ENCODE measurements around the gene SETD1A. TPM values are rescaled to one million over a fixed set of nuclear protein-coding genes. Genes with fewer than 3 reads are reported as not detected.

SETD1A gene
- polyA plus RNA-seq, 3 donors from 2014 or later, result 1.8 to 2.4 TPM; not detected in 1

DNA sequence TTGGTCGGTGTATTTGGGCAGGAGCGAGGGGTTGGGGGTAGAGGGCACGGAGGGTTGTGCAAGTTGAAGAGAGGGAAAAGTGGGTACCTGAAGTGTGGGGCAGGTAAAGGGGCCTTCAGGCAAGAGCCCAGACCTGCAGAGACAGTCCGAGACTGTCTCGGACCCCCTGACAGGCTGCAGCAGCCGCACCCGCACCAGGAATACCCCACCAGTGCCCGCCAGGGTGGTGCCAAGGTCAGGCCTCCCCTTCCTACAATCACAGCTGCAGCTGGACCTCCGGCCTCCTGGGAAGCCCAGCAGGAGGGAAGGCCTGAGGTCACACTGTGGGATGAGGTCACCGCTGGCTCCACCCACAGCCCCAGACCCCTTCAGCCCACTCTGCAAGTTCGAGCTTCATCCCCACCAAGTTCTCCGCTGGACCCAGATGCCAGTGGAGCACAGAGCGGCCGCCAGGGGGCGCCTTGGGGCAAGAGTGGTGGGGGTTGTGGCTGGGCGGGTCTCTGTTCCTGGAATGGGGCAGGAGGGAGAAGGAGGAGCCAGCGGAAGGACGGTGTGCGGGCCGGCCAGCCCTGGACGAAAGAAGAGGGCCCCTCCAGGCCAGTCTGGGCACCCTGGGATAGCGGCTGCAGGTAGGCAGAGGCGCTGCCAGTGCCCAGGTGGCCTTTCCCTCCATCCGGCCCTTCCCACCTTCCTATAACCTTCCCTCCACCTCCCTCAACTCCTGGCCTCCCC lies 27.3 kb downstream of the SETD1A start, which contains the start of gene HSD3B7:
Gene HSD3B7, plus strand, starts transcription at position 539 of the 732 bp plus-strand sequence. CDS start 452 bp downstream, outside the sequence.
- peaks cover 0 to 4% (median 3%) of the 10 kb centered on the region in 3 donors for H3K27me3 Mint-ChIP-seq (ENCODE audit: low read depth in 3 of 3)
- peak; percentile 70 to 74 (median 70) for DNase-seq
- H3K9me3 Mint-ChIP-seq, result no peaks in the 10 kb centered on the region
- no peak within 1 kb of the TSS for H3K27ac Mint-ChIP-seq
- no peak within 1 kb of the TSS for H3K4me3 Mint-ChIP-seq
- no peaks in the 10 kb centered on the region for H3K4me1 Mint-ChIP-seq
- no peaks in the 10 kb centered on the region for H3K36me3 Mint-ChIP-seq

DNA sequence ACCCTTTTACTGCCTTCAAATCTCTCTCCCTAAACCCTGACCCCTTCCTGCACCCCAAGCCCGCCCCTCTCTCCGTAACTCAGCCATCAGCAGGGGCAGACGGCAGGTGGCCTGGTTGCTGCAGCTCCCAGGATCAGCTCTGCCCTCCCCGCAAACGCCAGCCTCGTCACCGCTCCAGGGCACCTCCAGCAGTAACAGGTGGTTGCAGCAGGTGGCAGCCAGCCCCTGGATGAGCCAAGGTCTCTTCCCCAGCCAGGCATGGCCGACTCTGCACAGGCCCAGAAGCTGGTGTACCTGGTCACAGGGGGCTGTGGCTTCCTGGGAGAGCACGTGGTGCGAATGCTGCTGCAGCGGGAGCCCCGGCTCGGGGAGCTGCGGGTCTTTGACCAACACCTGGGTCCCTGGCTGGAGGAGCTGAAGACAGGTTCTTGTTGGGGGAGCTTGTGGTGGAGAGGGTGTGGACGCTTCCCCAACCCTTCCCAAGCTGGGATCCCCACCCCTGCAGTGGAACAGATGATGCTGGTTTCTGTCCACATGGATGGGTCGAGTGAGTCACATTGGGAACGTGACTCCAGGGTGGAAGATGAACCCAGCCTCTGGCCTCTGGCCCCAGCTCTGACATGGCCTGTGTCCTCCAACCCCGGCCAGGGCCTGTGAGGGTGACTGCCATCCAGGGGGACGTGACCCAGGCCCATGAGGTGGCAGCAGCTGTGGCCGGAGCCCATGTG lies 28.0 kb downstream of the SETD1A start:
- no peak for DNase-seq
- Mint-ChIP-seq H3K9me3 (no peaks in the 10 kb centered on the region), H3K4me1 (no peaks in the 10 kb centered on the region), H3K36me3 (no peaks in the 10 kb centered on the region), H3K27me3 (ENCODE audit: low read depth in 3 of 3) (peaks cover 0 to 4% (median 3%) of the 10 kb centered on the region in 3 donors), H3K27ac (no peak overlapping the region), H3K4me3 (no peak overlapping the region)

DNA sequence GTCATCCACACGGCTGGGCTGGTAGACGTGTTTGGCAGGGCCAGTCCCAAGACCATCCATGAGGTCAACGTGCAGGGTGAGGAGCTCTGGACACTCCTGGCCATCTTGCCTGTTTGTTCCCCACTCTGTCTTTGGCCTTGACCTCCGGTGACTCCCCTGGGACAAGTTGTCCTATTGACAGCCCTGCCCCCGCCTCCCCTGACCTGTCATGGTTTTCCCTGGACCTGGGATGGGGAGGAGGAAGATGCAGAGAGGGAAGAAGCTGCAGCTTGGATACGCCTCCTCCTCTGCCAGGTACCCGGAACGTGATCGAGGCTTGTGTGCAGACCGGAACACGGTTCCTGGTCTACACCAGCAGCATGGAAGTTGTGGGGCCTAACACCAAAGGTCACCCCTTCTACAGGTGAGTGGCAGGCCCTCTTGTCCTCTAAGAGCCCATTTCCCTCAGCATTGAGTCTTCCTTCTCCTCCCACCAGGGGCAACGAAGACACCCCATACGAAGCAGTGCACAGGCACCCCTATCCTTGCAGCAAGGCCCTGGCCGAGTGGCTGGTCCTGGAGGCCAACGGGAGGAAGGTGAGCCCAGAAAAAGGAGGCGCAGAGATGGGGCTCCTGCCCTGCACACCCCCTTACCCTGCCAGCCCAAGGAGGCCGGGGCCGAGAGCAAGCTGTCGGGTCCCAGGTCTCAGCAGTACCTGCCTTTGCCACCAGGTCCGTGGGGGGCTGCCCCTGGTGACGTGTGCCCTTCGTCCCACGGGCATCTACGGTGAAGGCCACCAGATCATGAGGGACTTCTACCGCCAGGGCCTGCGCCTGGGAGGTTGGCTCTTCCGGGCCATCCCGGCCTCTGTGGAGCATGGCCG lies 28.8 kb downstream of the SETD1A start:
- Mint-ChIP-seq H3K36me3 (no peaks in the 10 kb centered on the region), H3K9me3 (no peaks in the 10 kb centered on the region), H3K27ac (no peak overlapping the region), H3K4me3 (no peak overlapping the region), H3K27me3 (ENCODE audit: low read depth in 3 of 3) (peaks cover 0 to 5% (median 2%) of the 10 kb centered on the region in 3 donors), H3K4me1 (no peaks in the 10 kb centered on the region)
- no peak for DNase-seq

DNA sequence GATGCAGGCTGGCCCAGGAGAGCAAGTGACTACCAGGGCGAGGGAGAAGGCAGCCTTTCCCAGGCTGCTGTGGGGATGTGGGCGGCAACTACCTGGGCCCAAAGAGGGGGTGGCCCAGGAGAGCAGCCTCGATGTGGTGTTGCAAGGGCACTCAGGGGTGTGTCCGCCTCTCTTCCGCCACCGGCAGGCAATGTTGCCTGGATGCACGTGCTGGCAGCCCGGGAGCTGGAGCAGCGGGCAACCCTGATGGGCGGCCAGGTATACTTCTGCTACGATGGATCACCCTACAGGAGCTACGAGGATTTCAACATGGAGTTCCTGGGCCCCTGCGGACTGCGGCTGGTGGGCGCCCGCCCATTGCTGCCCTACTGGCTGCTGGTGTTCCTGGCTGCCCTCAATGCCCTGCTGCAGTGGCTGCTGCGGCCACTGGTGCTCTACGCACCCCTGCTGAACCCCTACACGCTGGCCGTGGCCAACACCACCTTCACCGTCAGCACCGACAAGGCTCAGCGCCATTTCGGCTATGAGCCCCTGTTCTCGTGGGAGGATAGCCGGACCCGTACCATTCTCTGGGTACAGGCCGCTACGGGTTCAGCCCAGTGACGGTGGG lies 30.1 kb downstream of the SETD1A start:
- Mint-ChIP-seq H3K27ac (no peak overlapping the region), H3K4me3 (no peak overlapping the region), H3K9me3 (no peaks in the 10 kb centered on the region), H3K36me3 (no peaks in the 10 kb centered on the region), H3K27me3 (ENCODE audit: low read depth in 3 of 3) (peaks cover 0 to 3% (median 0%) of the 10 kb centered on the region in 3 donors), H3K4me1 (peaks cover 0 to under 1% of the 10 kb centered on the region in 2 donors)
- no peak for DNase-seq

DNA sequence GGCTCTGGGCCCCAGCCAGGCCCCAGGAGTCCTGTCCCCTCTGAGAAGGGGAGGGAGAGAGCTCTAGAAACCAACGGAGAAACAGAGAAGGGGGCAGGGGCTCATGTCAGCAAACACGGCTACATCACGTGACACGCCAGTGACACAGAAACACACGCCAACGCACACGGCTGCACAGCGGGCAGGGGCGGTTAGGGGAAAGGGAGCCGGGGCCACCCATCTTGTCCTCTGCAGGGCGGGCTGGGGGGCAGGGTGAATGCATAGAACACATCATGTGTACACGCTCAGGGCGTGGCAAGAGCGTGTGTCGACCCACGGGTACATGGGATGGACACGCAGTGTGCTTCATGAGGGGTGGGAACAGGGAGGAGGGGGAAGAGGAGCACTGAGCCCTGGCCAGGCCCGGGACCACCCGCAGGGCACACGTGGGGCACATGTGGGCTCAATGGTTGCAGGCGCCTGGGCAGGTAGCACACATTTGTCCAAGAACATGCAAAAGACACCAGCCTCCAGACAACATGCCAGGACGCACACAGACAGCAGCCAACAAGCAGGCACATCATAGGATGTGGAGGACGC lies 32.0 kb downstream of the SETD1A start:
- no peak overlapping the region for H3K27ac Mint-ChIP-seq
- H3K4me1 Mint-ChIP-seq, result peaks cover 0 to 4% of the 10 kb centered on the region in 2 donors
- H3K27me3 Mint-ChIP-seq (ENCODE audit: low read depth in 3 of 3), result peaks cover 0 to 4% (median 1%) of the 10 kb centered on the region in 3 donors
- H3K9me3 Mint-ChIP-seq, result no peaks in the 10 kb centered on the region
- H3K36me3 Mint-ChIP-seq, result no peaks in the 10 kb centered on the region
- H3K4me3 Mint-ChIP-seq, result no peak overlapping the region
- DNase-seq, result no peak

DNA sequence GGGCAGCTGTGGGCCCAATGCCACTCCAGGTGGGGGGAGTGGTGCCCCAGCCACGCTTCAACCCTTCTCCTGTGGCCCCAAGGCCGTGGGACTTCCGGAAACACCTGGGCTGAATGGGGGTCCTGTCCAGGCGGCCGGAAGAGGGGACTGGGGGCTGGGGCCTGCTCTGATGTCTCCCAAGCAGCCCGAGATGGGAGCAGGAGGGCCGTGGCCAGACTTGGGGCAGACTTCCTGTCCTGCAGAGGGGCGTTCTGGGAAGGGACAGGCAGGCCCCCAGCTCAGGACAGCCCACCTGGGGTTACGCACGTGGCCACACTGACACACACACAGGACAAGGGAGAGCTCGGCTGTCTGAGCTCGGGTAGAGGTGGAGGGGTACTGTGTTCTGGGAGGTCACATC lies 32.6 kb downstream of the SETD1A start:
- no peaks in the 10 kb centered on the region for H3K9me3 Mint-ChIP-seq
- no peak overlapping the region for H3K4me3 Mint-ChIP-seq
- DNase-seq, result no peak
- peaks cover 0 to 4% (median 1%) of the 10 kb centered on the region in 3 donors for H3K27me3 Mint-ChIP-seq (ENCODE audit: low read depth in 3 of 3)
- H3K36me3 Mint-ChIP-seq, result no peaks in the 10 kb centered on the region
- H3K4me1 Mint-ChIP-seq, result peaks cover 0 to 4% of the 10 kb centered on the region in 2 donors
- no peak overlapping the region for H3K27ac Mint-ChIP-seq

DNA sequence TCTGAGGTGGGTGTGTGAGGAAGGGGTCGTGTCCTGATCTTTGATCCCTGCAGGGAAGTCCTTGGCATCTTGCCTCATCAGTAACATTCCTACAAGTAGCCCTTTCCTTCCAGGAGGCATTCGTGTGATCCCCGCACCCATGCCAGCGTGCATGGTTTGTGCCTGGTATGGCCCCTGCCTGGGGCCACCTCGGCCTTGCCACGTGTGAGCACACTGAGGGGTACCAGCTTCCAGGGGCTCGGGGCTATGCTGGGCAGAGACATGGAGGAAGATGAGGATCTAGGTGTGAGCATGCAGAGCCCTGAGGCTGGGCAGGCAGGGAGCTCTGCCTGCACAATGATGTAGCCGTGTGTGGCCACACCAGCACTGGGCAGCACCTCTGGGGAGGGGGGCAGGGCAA lies 33.5 kb downstream of the SETD1A start:
- peaks cover 0 to 4% of the 10 kb centered on the region in 2 donors for H3K4me1 Mint-ChIP-seq

DNA sequence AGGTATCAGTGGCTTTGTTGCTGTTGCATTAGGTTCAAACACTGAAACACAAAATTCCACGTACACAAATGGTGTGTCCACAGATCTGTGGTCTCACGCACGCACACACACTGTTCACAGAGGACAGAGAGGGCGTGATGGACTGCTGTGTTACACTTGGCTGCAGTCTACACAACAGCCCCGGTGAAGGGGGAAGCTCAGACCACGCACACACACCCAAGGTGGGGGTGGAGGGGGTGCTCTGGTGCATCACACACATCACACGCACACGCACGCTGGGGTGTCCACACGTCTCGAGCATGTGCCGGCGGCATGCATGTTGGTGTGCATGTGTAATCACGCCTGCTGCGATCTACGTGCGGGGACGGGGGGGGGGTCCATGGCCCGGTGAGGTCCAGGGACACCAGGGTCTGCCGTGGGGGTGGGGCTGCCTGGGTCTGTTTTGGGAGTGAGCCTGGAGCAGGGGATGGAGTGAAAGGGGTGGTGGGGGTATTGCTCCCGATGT lies 34.8 kb downstream of the SETD1A start:
- no peak overlapping the region for H3K4me3 Mint-ChIP-seq
- H3K4me1 Mint-ChIP-seq, result peaks cover 4 to 7% of the 10 kb centered on the region in 2 donors
- no peaks in the 10 kb centered on the region for H3K36me3 Mint-ChIP-seq
- DNase-seq, result no peak
- no peaks in the 10 kb centered on the region for H3K9me3 Mint-ChIP-seq
- H3K27me3 Mint-ChIP-seq (ENCODE audit: low read depth in 3 of 3), result peaks cover 1 to 6% (median 4%) of the 10 kb centered on the region in 3 donors
- H3K27ac Mint-ChIP-seq, result no peak overlapping the region

More for the DNA sequence above, 33.5 kb downstream of the SETD1A start:
- no peak for DNase-seq
- Mint-ChIP-seq H3K4me3 (no peak overlapping the region), H3K36me3 (no peaks in the 10 kb centered on the region), H3K27me3 (ENCODE audit: low read depth in 3 of 3) (peaks cover 1 to 4% (median 3%) of the 10 kb centered on the region in 3 donors), H3K27ac (no peak overlapping the region), H3K9me3 (no peaks in the 10 kb centered on the region)

DNA sequence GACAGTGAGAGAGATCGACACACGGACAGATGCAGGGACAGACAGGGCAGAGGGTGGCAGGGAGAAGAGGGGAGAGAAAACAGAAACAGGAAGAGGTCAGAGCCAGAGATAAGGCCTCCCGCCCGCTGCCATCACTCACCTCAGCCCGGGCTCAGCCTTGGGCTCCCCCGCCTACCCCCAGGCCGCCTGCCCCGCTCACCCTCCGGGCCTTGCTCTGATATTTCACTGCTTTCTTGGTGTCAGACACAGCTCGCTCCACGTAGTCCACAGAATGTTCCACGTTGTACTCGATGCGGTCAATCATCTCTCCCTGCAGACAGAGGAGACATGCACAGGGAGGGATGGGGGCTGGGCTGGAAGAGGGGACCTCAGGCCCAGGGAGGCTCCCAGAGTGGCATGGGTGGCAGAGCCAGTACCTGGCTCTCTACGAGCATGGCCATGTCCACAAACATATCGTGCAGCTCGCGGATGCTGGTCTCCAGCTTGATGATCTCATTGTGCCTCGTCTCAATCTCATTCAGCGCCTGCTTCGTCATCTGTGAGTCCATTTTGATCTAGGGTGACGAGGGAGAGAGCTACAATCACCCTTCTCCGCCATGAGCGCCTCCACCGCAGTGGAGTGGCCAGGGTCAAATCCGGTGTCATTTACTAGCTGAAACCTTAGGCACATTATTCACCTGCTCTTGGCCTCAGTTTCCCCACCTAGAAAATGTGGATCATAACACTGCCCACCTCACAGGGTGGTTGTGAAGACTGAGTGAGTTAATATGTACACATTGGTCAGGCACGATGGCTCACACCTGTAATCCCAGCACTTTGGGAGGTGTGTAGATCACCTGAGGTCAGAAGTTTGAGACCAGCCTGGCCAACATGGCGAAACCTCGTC lies 35.6 kb downstream of the SETD1A start:
- Mint-ChIP-seq H3K27me3 (ENCODE audit: low read depth in 3 of 3) (peaks cover 3 to 6% (median 4%) of the 10 kb centered on the region in 3 donors), H3K9me3 (no peaks in the 10 kb centered on the region), H3K4me3 (peak overlapping the region in 1 of 5 donors; percentile 27), H3K4me1 (peaks cover 4 to 7% of the 10 kb centered on the region in 2 donors), H3K27ac (no peak overlapping the region), H3K36me3 (no peaks in the 10 kb centered on the region)
- DNase-seq, result no peak

DNA sequence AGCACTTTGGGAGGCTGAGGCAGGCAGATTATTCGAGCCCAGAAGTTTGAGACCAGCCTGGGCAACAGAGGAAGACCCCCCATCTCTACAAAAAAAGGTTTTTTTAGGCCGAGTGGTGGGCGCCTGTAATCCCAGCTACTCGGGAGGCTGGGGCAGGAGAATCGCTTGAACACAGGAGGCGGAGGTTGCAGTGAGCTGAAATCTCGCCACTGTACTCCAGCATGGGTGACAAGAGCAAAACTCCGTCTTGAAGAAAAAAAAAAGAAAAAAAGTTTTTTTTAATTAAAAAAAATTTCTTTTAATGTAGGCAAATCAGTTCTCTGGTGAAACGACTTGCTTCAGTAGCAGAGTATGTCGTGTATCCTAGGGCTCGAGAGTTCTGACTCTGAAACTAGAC lies 38.4 kb downstream of the SETD1A start:
- peak overlapping the region; percentile 47 to 72 (median 54) for H3K4me3 Mint-ChIP-seq
- H3K9me3 Mint-ChIP-seq, result no peaks in the 10 kb centered on the region
- peaks cover 4 to 7% of the 10 kb centered on the region in 2 donors for H3K4me1 Mint-ChIP-seq
- peak overlapping the region in 1 of 6 donors; percentile 41 for H3K27ac Mint-ChIP-seq
- H3K36me3 Mint-ChIP-seq, result no peaks in the 10 kb centered on the region
- DNase-seq, result no peak
- H3K27me3 Mint-ChIP-seq (ENCODE audit: low read depth in 3 of 3), result peaks cover 3 to 6% (median 6%) of the 10 kb centered on the region in 3 donors

DNA sequence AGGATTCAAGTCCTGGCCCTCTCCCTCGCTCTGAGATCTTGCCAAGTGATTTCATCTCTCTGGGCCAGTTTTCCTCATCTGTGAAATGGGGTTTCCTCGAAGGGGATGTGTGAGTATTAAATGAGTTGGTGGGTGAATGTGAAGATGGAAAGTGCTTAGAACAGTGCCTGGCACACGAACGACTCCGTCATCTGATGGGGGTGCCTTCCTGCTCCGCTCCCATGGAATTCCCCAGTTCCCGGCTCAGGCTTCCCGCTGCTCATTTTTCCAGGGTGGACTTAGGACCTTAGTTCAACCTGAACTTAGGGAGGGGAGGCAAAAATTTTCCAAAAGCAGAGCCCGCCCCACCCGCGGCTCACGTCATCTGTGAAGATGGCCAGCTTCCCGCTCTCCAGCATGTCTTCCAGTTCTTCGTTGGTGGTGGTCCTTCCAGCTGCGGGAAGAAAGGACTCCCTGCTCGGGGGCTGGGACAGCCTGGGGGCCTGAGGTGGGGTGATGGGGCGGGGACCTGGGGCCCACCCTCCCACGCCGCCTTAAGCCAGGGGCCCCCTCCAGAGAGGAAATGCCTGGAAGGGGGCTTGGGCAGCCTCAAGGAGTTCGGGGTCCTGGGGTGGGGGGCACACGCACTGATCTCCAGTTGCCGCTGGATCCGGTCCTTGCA lies 38.9 kb downstream of the SETD1A start:
- Mint-ChIP-seq H3K9me3 (no peaks in the 10 kb centered on the region), H3K36me3 (no peaks in the 10 kb centered on the region), H3K4me1 (peaks cover 4 to 7% of the 10 kb centered on the region in 2 donors), H3K4me3 (peak overlapping the region; percentile 71 to 81 (median 74)), H3K27ac (peak overlapping the region in 2 of 6 donors; percentile 15 to 41), H3K27me3 (ENCODE audit: low read depth in 3 of 3) (peaks cover 3 to 6% (median 6%) of the 10 kb centered on the region in 3 donors)
- no peak for DNase-seq
